H1 (cell line): ENCODE data around the gene DIP2C. TPM values are rescaled to one million over a fixed set of nuclear protein-coding genes. Genes with fewer than 3 reads are reported as not detected.

ENCODE experiments used
- CTCF ChIA-PET: fragments of 300-600 bp; sonication (Branson Sonifier 250); formaldehyde crosslinking; loops from one replicate; lab custom pipeline; 2021; ENCODE audit not compliant: partially characterized antibody; lab: Charles Lee
- POLR2A ChIA-PET: fragments of 300-600 bp; sonication (Branson Sonifier 250); formaldehyde crosslinking; loops from one replicate; lab custom pipeline; 2021; ENCODE audit warnings: inconsistent platforms; ENCODE audit not compliant: partially characterized antibody; lab: Charles Lee
- DNase-seq, 2 experiments: peaks; one replicate each; pipeline versions ENCODE4 v3.0.0 to v3.0.0-alpha.2; 2010 to 2022; ENCODE audit warnings: low spot score in 2 of 2, low read depth in 1 of 2, mixed read lengths in 1 of 2
- FAIRE-seq: peaks from 2 replicates; lab custom pipeline; 2011; peaks lifted over from hg19 to GRCh38; lab: Jason Lieb, UNC
- H2AFZ ChIP-seq: 2 replicates; pipeline ENCODE4 v1.8.1; 2012; ENCODE audit warnings: low read length, inconsistent platforms
- H2AK5ac ChIP-seq: 2 replicates; pipeline ENCODE4 v1.6.1; 2013; ENCODE audit warnings: low read depth, low read length
- H2BK120ac ChIP-seq: replicated peaks from 2 replicates; pipeline ENCODE3; 2013; ENCODE audit warnings: low read depth, low read length, inconsistent platforms
- H2BK12ac ChIP-seq: 2 replicates; pipeline ENCODE4 v1.6.1; 2013; ENCODE audit warnings: low read depth, low read length
- H2BK15ac ChIP-seq: 2 replicates; pipeline ENCODE4 v1.6.1; 2013; ENCODE audit warnings: low read length
- H2BK20ac ChIP-seq: 2 replicates; pipeline ENCODE4 v1.6.1; 2013; ENCODE audit warnings: low read length
- H2BK5ac ChIP-seq: 2 replicates; pipeline ENCODE4 v1.6.1; 2013; ENCODE audit warnings: low read depth, low read length
- H3K14ac ChIP-seq: 2 replicates; pipeline ENCODE4 v1.6.1; 2013; ENCODE audit warnings: inconsistent platforms; ENCODE audit not compliant: insufficient read length
- H3K18ac ChIP-seq: 2 replicates; pipeline ENCODE4 v1.6.1; 2013; ENCODE audit warnings: low read length; ENCODE audit errors: extremely low read depth
- H3K23ac ChIP-seq: 2 replicates; pipeline ENCODE4 v1.6.1; 2013; ENCODE audit warnings: inconsistent platforms; ENCODE audit not compliant: insufficient read length
- H3K23me2 ChIP-seq: 2 replicates; pipeline ENCODE4 v1.6.1; 2013; ENCODE audit warnings: low read depth, low read length
- H3K27ac ChIP-seq: 2 replicates; pipeline ENCODE4 v1.6.1; 2011; ENCODE audit warnings: low read depth, low read length, inconsistent platforms
- H3K27me3 ChIP-seq, 4 experiments: replicated peaks in 1 of 4; 1 replicate in 1 of 4; 2 replicates in 3 of 4; pipeline versions ENCODE4 v1.6.1 to v1.8.1; 2011 to 2013; ENCODE audit warnings: low read length in 3 of 4, mild to moderate bottlenecking in 3 of 4, inconsistent platforms in 2 of 4, mixed read lengths in 2 of 4, moderate library complexity in 1 of 4; ENCODE audit not compliant: control insufficient read depth in 3 of 4, insufficient read depth in 3 of 4; ENCODE audit errors: extremely low read depth in 1 of 4
- H3K36me3 ChIP-seq, 4 experiments: 2 replicates each; pipeline versions ENCODE4 v1.6.1 to v1.8.1; 2011 to 2013; ENCODE audit warnings: mild to moderate bottlenecking in 4 of 4, low read length in 3 of 4, moderate library complexity in 2 of 4, control low read depth in 1 of 4, inconsistent platforms in 1 of 4; ENCODE audit not compliant: insufficient read depth in 4 of 4, control insufficient read depth in 2 of 4
- H3K4ac ChIP-seq: replicated peaks from 2 replicates; pipeline ENCODE3; 2013; ENCODE audit warnings: low read length, low read depth, mixed read lengths, inconsistent platforms; ENCODE audit not compliant: insufficient read length
- H3K4me1 ChIP-seq, 4 experiments: replicated peaks in 1 of 4; 1 replicate in 1 of 4; 2 replicates in 3 of 4; pipeline versions ENCODE4 v1.6.1 to v1.8.1; 2011 to 2013; ENCODE audit warnings: low read length in 3 of 4, inconsistent platforms in 2 of 4, mixed read lengths in 1 of 4; ENCODE audit not compliant: insufficient read depth in 4 of 4, control insufficient read depth in 3 of 4
- H3K4me2 ChIP-seq, 2 experiments: 2 replicates each; pipeline versions ENCODE4 v1.6.1 to v1.8.1; 2011 to 2013; ENCODE audit warnings: low read depth in 2 of 2, low read length in 2 of 2, control low read depth in 1 of 2, inconsistent platforms in 1 of 2, mild to moderate bottlenecking in 1 of 2; ENCODE audit not compliant: insufficient read depth in 1 of 2
- H3K4me3 ChIP-seq, 4 experiments: fragments of 200-600, 300-600 bp in 1 of 4; sonication (generic), shearing (Covaris generic), sonication (Bioruptor Twin) in 1 of 4; 2 replicates each; pipeline versions ENCODE4 v1.5.1 to v1.8.1; 2011 to 2016; ENCODE audit warnings: low read length in 4 of 4, low read depth in 3 of 4, control low read depth in 2 of 4, inconsistent platforms in 2 of 4, mild to moderate bottlenecking in 2 of 4, mixed read lengths in 1 of 4, moderate library complexity in 1 of 4; ENCODE audit not compliant: insufficient read depth in 2 of 4; ENCODE audit errors: extremely low read depth in 1 of 4
- H3K56ac ChIP-seq: replicated peaks from 2 replicates; pipeline ENCODE3; 2013; ENCODE audit warnings: low read depth, mild to moderate bottlenecking, mixed read lengths, low read length, inconsistent platforms; ENCODE audit not compliant: insufficient read length
- H3K79me1 ChIP-seq: 2 replicates; pipeline ENCODE4 v1.6.1; 2013; ENCODE audit warnings: low read depth, low read length, control low read depth
- H3K79me2 ChIP-seq, 2 experiments: 2 replicates each; pipeline versions ENCODE4 v1.6.1 to v1.8.1; 2012 to 2013; ENCODE audit warnings: low read length in 2 of 2, mild to moderate bottlenecking in 2 of 2, inconsistent platforms in 1 of 2; ENCODE audit not compliant: insufficient read depth in 2 of 2, control insufficient read depth in 1 of 2
- H3K9ac ChIP-seq, 4 experiments: replicated peaks in 1 of 4; 1 replicate in 1 of 4; 2 replicates in 3 of 4; pipeline versions ENCODE4 v1.6.1 to v1.8.1; 2011 to 2013; ENCODE audit warnings: low read depth in 3 of 4, low read length in 3 of 4, control low read depth in 2 of 4, mild to moderate bottlenecking in 2 of 4, moderate library complexity in 2 of 4, inconsistent platforms in 1 of 4; ENCODE audit errors: extremely low read depth in 1 of 4
- H3K9me3 ChIP-seq, 2 experiments: 2 replicates each; pipeline versions ENCODE4 v1.6.1 to v1.8.1; 2012 to 2013; ENCODE audit warnings: mild to moderate bottlenecking in 2 of 2, moderate library complexity in 2 of 2, control low read depth in 1 of 2, inconsistent platforms in 1 of 2, low read depth in 1 of 2, low read length in 1 of 2, mixed read lengths in 1 of 2; ENCODE audit not compliant: insufficient read depth in 2 of 2
- H4K20me1 ChIP-seq, 2 experiments: replicated peaks in 1 of 2; 2 replicates each; pipeline versions ENCODE3 to v1.8.1; 2011 to 2013; ENCODE audit warnings: inconsistent platforms in 2 of 2, low read length in 2 of 2, mild to moderate bottlenecking in 1 of 2; ENCODE audit not compliant: insufficient read depth in 2 of 2, control insufficient read depth in 1 of 2
- H4K5ac ChIP-seq: 2 replicates; pipeline ENCODE4 v1.6.1; 2013; ENCODE audit warnings: low read length, low read depth, mixed read lengths, inconsistent platforms; ENCODE audit not compliant: insufficient read length
- H4K8ac ChIP-seq: 2 replicates; pipeline ENCODE4 v1.8.0; 2013; ENCODE audit warnings: mild to moderate bottlenecking, moderate library complexity, low read length, inconsistent platforms; ENCODE audit not compliant: insufficient read depth; ENCODE audit errors: extremely low read depth
- H4K91ac ChIP-seq: replicated peaks from 2 replicates; pipeline ENCODE3; 2013; ENCODE audit warnings: low read length, mixed read lengths, inconsistent platforms; ENCODE audit not compliant: insufficient read length
- BACH1 ChIP-seq: IDR thresholded peaks from 2 replicates; pipeline ENCODE4 v1.6.1; 2012; ENCODE audit warnings: low read length, improper control_type of control experiment
- CBX8 ChIP-seq: fragments of 300-800, 300-1000 bp; sonication (generic); IDR thresholded peaks from 2 replicates; pipeline ENCODE4 v1.7.1; 2016; ENCODE audit warnings: low read depth, low read length, borderline replicate concordance
- CHD2 ChIP-seq: IDR thresholded peaks from 2 replicates; pipeline ENCODE4 v1.6.1; 2012; ENCODE audit warnings: low read length, improper control_type of control experiment
- GTF2F1 ChIP-seq: IDR thresholded peaks from 2 replicates; pipeline ENCODE4 v1.6.1; 2012; ENCODE audit warnings: low read depth, low read length, improper control_type of control experiment, borderline replicate concordance
- RBBP5 ChIP-seq: IDR thresholded peaks from 2 replicates; pipeline ENCODE4 v1.7.1; 2012; ENCODE audit warnings: low read depth, mild to moderate bottlenecking, inconsistent platforms, low read length, moderate library complexity, borderline replicate concordance
- SIRT6 ChIP-seq: IDR thresholded peaks from one replicate; pipeline ENCODE4 v1.7.1; 2012; ENCODE audit warnings: low read length, inconsistent platforms
- SIX5 ChIP-seq: IDR thresholded peaks from 2 replicates; pipeline ENCODE4 v1.6.1; 2011; ENCODE audit warnings: mild to moderate bottlenecking, low read depth, low read length
- TBP ChIP-seq: IDR thresholded peaks from 2 replicates; pipeline ENCODE4 v1.6.1; 2011; ENCODE audit warnings: low read depth, low read length, improper control_type of control experiment
- YY1 ChIP-seq: IDR thresholded peaks from 2 replicates; pipeline ENCODE4 v1.6.1; 2011; ENCODE audit warnings: low read depth, mild to moderate bottlenecking, low read length
- ZNF274 ChIP-seq: IDR thresholded peaks from 2 replicates; pipeline ENCODE4 v1.7.0; 2012; ENCODE audit warnings: low read length, borderline replicate concordance; ENCODE audit errors: extremely low read depth
- WGBS, 2 experiments: shearing (Covaris generic) in 1 of 2; methylation state at CpG; one replicate each; pipeline versions ENCODE4 v1.1.6 to v1.1.7; 2013 to 2015; ENCODE audit warnings: low lambda C conversion rate in 2 of 2, mixed read lengths in 2 of 2, inconsistent platforms in 1 of 2, low coverage in 1 of 2, missing lambda C conversion rate in 1 of 2; ENCODE audit not compliant: insufficient replicate concordance in 2 of 2, insufficient coverage in 1 of 2, insufficient read length in 1 of 2; ENCODE audit errors: extremely low coverage in 1 of 2, missing lambda C conversion rate in 1 of 2; 5-methylcytosine and 5-hydroxymethylcytosine counted together
- polyA plus RNA-seq, 7 experiments: library from polyadenylated mRNA; depleted of rRNA in 3 of 7; stranded (reverse) in 5 of 7; unstranded in 2 of 7; fragments of >200 nt in 5 of 7; fragments of 200-250 nt in 2 of 7; gene quantifications; 1 replicate in 5 of 7; 2 replicates in 1 of 7; 4 replicates in 1 of 7; pipeline versions ENCODE4 v1.2.1 to v1.2.3, GENCODE V29; 2011 to 2013; ENCODE audit warnings: missing spikeins in 2 of 7, mixed read lengths in 2 of 7
- total RNA-seq: library from RNA; stranded (reverse); fragmentation: NEBNext Ultra II Directional; extraction: Animal tissue kit (Norgen Biotek cat#: 25700); gene quantifications from 2 replicates; pipeline ENCODE4 v1.2.1, GENCODE V29; 2021
- TF ChIP-seq, protein P1 (sequence below): IDR thresholded peaks from 2 replicates; pipeline ENCODE4 v1.6.1; 2012; ENCODE audit warnings: low read length, inconsistent platforms
- TF ChIP-seq, protein P2 (sequence below): IDR thresholded peaks from 2 replicates; pipeline ENCODE4 v1.6.1; 2011; ENCODE audit warnings: low read length, improper control_type of control experiment

The DIP2C gene
- total and polyA plus RNA-seq, 2 of the 8 experiments (the other 6 are each of a cell fraction or from before 2014, with no cell fraction given) = 3.8 to 9.3 TPM

GRCh38 chr10:583433-583832, 106.0 kb downstream of the DIP2C start:
- H4K8ac ChIP-seq = no peak overlapping the region
- ChIA-PET CTCF (no interaction called here), POLR2A (no interaction called here)
- no peak overlapping the region for H2BK5ac ChIP-seq
- peaks cover 6 to 7% of the 10 kb centered on the region in 2 experiments for H4K20me1 ChIP-seq
- no peak overlapping the region for H3K27ac ChIP-seq
- H3K9me3 ChIP-seq = peaks cover 0 to 9% of the 10 kb centered on the region in 2 experiments; a peak in 1 of 4 replicates
- no peak overlapping the region for H2BK120ac ChIP-seq
- H2AFZ ChIP-seq = no peak overlapping the region
- DNase-seq (no peak), FAIRE-seq (no peak)
- no peak overlapping the region for H3K9ac ChIP-seq
- H3K79me2 ChIP-seq = peaks cover 12 to 27% of the 10 kb centered on the region in 2 experiments; a peak in 3 of 4 replicates
- no peak overlapping the region for H4K5ac ChIP-seq
- H2AK5ac ChIP-seq = no peak overlapping the region
- no peak overlapping the region for H3K18ac ChIP-seq
- no peaks in the 10 kb centered on the region; the same call in 1 of the 2 replicates for H3K79me1 ChIP-seq
- H3K23me2 ChIP-seq = no peaks in the 10 kb centered on the region
- H3K4me2 ChIP-seq = no peak overlapping the region
- H2BK12ac ChIP-seq = no peak overlapping the region
- H4K91ac ChIP-seq = no peak overlapping the region
- H3K23ac ChIP-seq = no peak overlapping the region
- H3K4me3 ChIP-seq = no peak overlapping the region
- no peak overlapping the region for H3K56ac ChIP-seq
- no peaks in the 10 kb centered on the region; a peak in 1 of 8 replicates for H3K36me3 ChIP-seq
- H3K27me3 ChIP-seq = no peaks in the 10 kb centered on the region
- no peak overlapping the region for H3K4ac ChIP-seq
- no peak overlapping the region for H2BK15ac ChIP-seq
- H3K14ac ChIP-seq = no peak overlapping the region
- 97% methylated on average over 13 of the region's 14 CpGs; no CpG with 5 or more reads in 1 of the 2 experiments for WGBS, 2 experiments
- H3K4me1 ChIP-seq = no peaks in the 10 kb centered on the region
- no peak overlapping the region for H2BK20ac ChIP-seq
- TF ChIP-seq SIX5 (no peak), ZNF274 (no peak), CBX8 (no peak), RBBP5 (no peak), TBP (no peak), BACH1 (no peak), YY1 (no peak), SIRT6 (no peak), CHD2 (no peak), GTF2F1 (no peak)
- TF ChIP-seq, protein P1, sequence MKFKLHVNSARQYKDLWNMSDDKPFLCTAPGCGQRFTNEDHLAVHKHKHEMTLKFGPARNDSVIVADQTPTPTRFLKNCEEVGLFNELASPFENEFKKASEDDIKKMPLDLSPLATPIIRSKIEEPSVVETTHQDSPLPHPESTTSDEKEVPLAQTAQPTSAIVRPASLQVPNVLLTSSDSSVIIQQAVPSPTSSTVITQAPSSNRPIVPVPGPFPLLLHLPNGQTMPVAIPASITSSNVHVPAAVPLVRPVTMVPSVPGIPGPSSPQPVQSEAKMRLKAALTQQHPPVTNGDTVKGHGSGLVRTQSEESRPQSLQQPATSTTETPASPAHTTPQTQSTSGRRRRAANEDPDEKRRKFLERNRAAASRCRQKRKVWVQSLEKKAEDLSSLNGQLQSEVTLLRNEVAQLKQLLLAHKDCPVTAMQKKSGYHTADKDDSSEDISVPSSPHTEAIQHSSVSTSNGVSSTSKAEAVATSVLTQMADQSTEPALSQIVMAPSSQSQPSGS = no peak
- TF ChIP-seq, protein P2, sequence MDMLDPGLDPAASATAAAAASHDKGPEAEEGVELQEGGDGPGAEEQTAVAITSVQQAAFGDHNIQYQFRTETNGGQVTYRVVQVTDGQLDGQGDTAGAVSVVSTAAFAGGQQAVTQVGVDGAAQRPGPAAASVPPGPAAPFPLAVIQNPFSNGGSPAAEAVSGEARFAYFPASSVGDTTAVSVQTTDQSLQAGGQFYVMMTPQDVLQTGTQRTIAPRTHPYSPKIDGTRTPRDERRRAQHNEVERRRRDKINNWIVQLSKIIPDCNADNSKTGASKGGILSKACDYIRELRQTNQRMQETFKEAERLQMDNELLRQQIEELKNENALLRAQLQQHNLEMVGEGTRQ = no peak
